ENCODE data around the gene ENPP1.

GRCh38 chr6:131768964-131769363 lies 38.9 kb upstream of the ENPP1 start:
- TF ChIP-seq, protein P1, sequence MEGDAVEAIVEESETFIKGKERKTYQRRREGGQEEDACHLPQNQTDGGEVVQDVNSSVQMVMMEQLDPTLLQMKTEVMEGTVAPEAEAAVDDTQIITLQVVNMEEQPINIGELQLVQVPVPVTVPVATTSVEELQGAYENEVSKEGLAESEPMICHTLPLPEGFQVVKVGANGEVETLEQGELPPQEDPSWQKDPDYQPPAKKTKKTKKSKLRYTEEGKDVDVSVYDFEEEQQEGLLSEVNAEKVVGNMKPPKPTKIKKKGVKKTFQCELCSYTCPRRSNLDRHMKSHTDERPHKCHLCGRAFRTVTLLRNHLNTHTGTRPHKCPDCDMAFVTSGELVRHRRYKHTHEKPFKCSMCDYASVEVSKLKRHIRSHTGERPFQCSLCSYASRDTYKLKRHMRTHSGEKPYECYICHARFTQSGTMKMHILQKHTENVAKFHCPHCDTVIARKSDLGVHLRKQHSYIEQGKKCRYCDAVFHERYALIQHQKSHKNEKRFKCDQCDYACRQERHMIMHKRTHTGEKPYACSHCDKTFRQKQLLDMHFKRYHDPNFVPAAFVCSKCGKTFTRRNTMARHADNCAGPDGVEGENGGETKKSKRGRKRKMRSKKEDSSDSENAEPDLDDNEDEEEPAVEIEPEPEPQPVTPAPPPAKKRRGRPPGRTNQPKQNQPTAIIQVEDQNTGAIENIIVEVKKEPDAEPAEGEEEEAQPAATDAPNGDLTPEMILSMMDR (IDR thresholded peaks at IDR 0.05), result no peak
- no peak for TF ChIP-seq POLR2A (IDR thresholded peaks at IDR 0.05)
